SK-N-SH (cell line): Measurements from ENCODE around the gene KLHL26. TPM values are rescaled to one million over a fixed set of nuclear protein-coding genes. Genes with fewer than 3 reads are reported as not detected.

Experiments used
- CTCF ChIA-PET: fragments of 300-600, 350-600 bp; formaldehyde crosslinking; extraction: SDS; loops from one replicate; lab custom pipeline; 2021; lab: Yijun Ruan, JAX
- POLR2A ChIA-PET: fragments of 350-600 bp; sonication (Branson Sonifier 250); formaldehyde crosslinking; extraction: SDS; loops from one replicate; lab custom pipeline; 2020; ENCODE audit warnings: antibody characterized with exemption, inconsistent platforms; lab: Yijun Ruan, JAX
- DNase-seq: peaks from one replicate; pipeline ENCODE4 v3.0.0; 2012
- H2AFZ ChIP-seq: fragments of 200-600 bp; sonication (generic); 2 replicates; pipeline ENCODE4 v1.8.1; 2016; ENCODE audit warnings: antibody characterized with exemption, mild to moderate bottlenecking, low read depth
- H3F3A ChIP-seq: fragments of 200-600 bp; sonication (generic); replicated peaks from 2 replicates; pipeline ENCODE3; 2016; ENCODE audit warnings: antibody characterized with exemption, mild to moderate bottlenecking; ENCODE audit not compliant: insufficient read depth
- H3K27ac ChIP-seq, 2 experiments: fragments of 200-500 bp in 1 of 2; fragments of 200-600 bp in 1 of 2; sonication (Bioruptor generic) in 1 of 2; sonication (generic), shearing (Covaris generic) in 1 of 2; 2 replicates each; pipeline versions ENCODE4 v1.5.1 to v1.6.1; 2014 to 2016; ENCODE audit warnings: low read depth in 2 of 2, inconsistent platforms in 1 of 2, low read length in 1 of 2, mild to moderate bottlenecking in 1 of 2, mixed read lengths in 1 of 2
- H3K27me3 ChIP-seq: fragments of 200-600 bp; sonication (generic), shearing (Covaris generic); 2 replicates; pipeline ENCODE4 v1.6.1; 2016; ENCODE audit warnings: mixed run types; ENCODE audit not compliant: insufficient read depth
- H3K36me3 ChIP-seq, 2 experiments: fragments of 200-500 bp in 1 of 2; fragments of 200-600 bp in 1 of 2; sonication (Bioruptor generic) in 1 of 2; sonication (generic) in 1 of 2; replicated peaks in 1 of 2; 2 replicates each; pipeline versions ENCODE3 to v1.5.1; 2014 to 2016; ENCODE audit warnings: low read length in 1 of 2, mild to moderate bottlenecking in 1 of 2; ENCODE audit not compliant: insufficient read depth in 2 of 2, control insufficient read depth in 1 of 2
- H3K4me1 ChIP-seq, 2 experiments: fragments of 200-500 bp in 1 of 2; fragments of 200-600 bp in 1 of 2; sonication (Bioruptor generic) in 1 of 2; sonication (generic), shearing (Covaris generic) in 1 of 2; 2 replicates each; pipeline versions ENCODE4 v1.5.1 to v1.6.1; 2014 to 2016; ENCODE audit warnings: low read depth in 1 of 2, low read length in 1 of 2, mixed run types in 1 of 2; ENCODE audit not compliant: insufficient read depth in 2 of 2, control insufficient read depth in 1 of 2
- H3K4me2 ChIP-seq: fragments of 200-600 bp; sonication (generic), shearing (Covaris generic); 2 replicates; pipeline ENCODE4 v1.6.1; 2017; ENCODE audit warnings: mixed run types
- H3K4me3 ChIP-seq, 2 experiments: fragments of 200-500 bp in 1 of 2; fragments of 200-600 bp in 1 of 2; sonication (Bioruptor generic) in 1 of 2; sonication (generic), shearing (Covaris generic) in 1 of 2; 2 replicates each; pipeline versions ENCODE4 v1.5.1 to v1.8.1; 2014 to 2016; ENCODE audit warnings: low read depth in 2 of 2, inconsistent platforms in 1 of 2, low read length in 1 of 2, mild to moderate bottlenecking in 1 of 2, mixed read lengths in 1 of 2, moderate library complexity in 1 of 2
- H3K79me2 ChIP-seq: fragments of 200-600 bp; sonication (generic); 2 replicates; pipeline ENCODE4 v1.8.1; 2017; ENCODE audit warnings: mild to moderate bottlenecking; ENCODE audit not compliant: insufficient read depth
- H3K9ac ChIP-seq: fragments of 200-600 bp; sonication (generic); 2 replicates; pipeline ENCODE4 v1.6.1; 2017; ENCODE audit warnings: mixed run types
- H3K9me2 ChIP-seq: fragments of 200-600 bp; sonication (generic); 2 replicates; pipeline ENCODE4 v1.6.1; 2017; ENCODE audit warnings: mixed run types
- H3K9me3 ChIP-seq: fragments of 200-600 bp; sonication (generic); 2 replicates; pipeline ENCODE4 v1.6.1; 2017; ENCODE audit warnings: mixed run types, mild to moderate bottlenecking, moderate library complexity
- H4K20me1 ChIP-seq: fragments of 200-600 bp; sonication (generic); 2 replicates; pipeline ENCODE4 v1.6.1; 2017; ENCODE audit warnings: mild to moderate bottlenecking, mixed run types; ENCODE audit not compliant: insufficient read depth
- CHD2 ChIP-seq: fragments of 150-350 bp; IDR thresholded peaks from 2 replicates; pipeline ENCODE4 v1.6.1; 2018; ENCODE audit warnings: low read length; ENCODE audit not compliant: partially characterized antibody
- EZH2phosphoT487 ChIP-seq: fragments of 200-600 bp; sonication (generic); IDR thresholded peaks from 2 replicates; pipeline ENCODE4 v1.6.1; 2017; ENCODE audit warnings: low read depth, mixed run types, mild to moderate bottlenecking, antibody characterized with exemption, moderate library complexity, borderline replicate concordance
- FOXJ3 ChIP-seq: sonication (generic); formaldehyde crosslinking; IDR thresholded peaks from 2 replicates; pipeline ENCODE4 v1.5.1; 2020; ENCODE audit warnings: mild to moderate bottlenecking, missing genetic modification reagents
- FOXM1 ChIP-seq: IDR thresholded peaks from 2 replicates; pipeline ENCODE4 v1.4.0; 2012; ENCODE audit warnings: low read depth, mild to moderate bottlenecking
- IRF3 ChIP-seq: fragments of 150-350 bp; IDR thresholded peaks from 2 replicates; pipeline ENCODE4 v1.6.1; 2016; ENCODE audit warnings: mild to moderate bottlenecking, low read depth, low read length
- JUND ChIP-seq: IDR thresholded peaks from 2 replicates; pipeline ENCODE4 v1.4.0; 2012
- MXI1 ChIP-seq: IDR thresholded peaks from 2 replicates; pipeline ENCODE4 v1.6.1; 2012; ENCODE audit warnings: mild to moderate bottlenecking, low read depth, low read length, improper control_type of control experiment
- NRF1 ChIP-seq: IDR thresholded peaks from 2 replicates; pipeline ENCODE4 v1.6.1; 2012; ENCODE audit warnings: low read depth, mild to moderate bottlenecking, low read length
- PBX3 ChIP-seq: IDR thresholded peaks from 2 replicates; pipeline ENCODE4; 2012
- RCOR1 ChIP-seq: fragments of 150-350 bp; IDR thresholded peaks from 2 replicates; pipeline ENCODE4 v1.6.1; 2017; ENCODE audit warnings: antibody characterized with exemption, low read length
- RFX5 ChIP-seq: IDR thresholded peaks from 2 replicates; pipeline ENCODE4 v1.6.1; 2012; ENCODE audit warnings: mild to moderate bottlenecking, improper control_type of control experiment, low read length
- RXRA ChIP-seq: IDR thresholded peaks from 2 replicates; pipeline ENCODE4 v1.4.0; 2012; ENCODE audit warnings: low read depth, mild to moderate bottlenecking, borderline replicate concordance
- SIN3A ChIP-seq: IDR thresholded peaks from 2 replicates; pipeline ENCODE4 v1.6.1; 2012; ENCODE audit warnings: low read depth, mild to moderate bottlenecking, low read length, moderate library complexity, borderline replicate concordance
- TEAD4 ChIP-seq: IDR thresholded peaks from 2 replicates; pipeline ENCODE4 v1.4.0; 2012; ENCODE audit warnings: mild to moderate bottlenecking, borderline replicate concordance; ENCODE audit not compliant: insufficient read depth
- YY1 ChIP-seq: IDR thresholded peaks from 2 replicates; pipeline ENCODE4 v1.4.0; 2012; ENCODE audit warnings: low read depth, mild to moderate bottlenecking
- WGBS: methylation state at CpG from one replicate; pipeline ENCODE4 v1.1.6; 2017; ENCODE audit warnings: low lambda C conversion rate; 5-methylcytosine and 5-hydroxymethylcytosine counted together
- polyA plus RNA-seq, 3 experiments: library from polyadenylated mRNA; depleted of rRNA; stranded (reverse); fragments of >200 nt; gene quantifications; 2 replicates each; pipeline ENCODE4 v1.2.3, GENCODE V29; 2012

KLHL26 gene
- polyA plus RNA-seq, 1 of the 3 experiments (the other 2 are of a cell fraction): 4.6 TPM

GRCh38 chr19:18655173-18655844 lies 18.5 kb downstream of the KLHL26 start (continued):
- TF ChIP-seq RFX5: no peak
- no peak for TF ChIP-seq MXI1
- TF ChIP-seq JUND: no peak
- TF ChIP-seq TEAD4: no peak
- no peak for TF ChIP-seq RXRA
- no peak for TF ChIP-seq RCOR1

GRCh38 chr19:18656337-18657086 lies 19.7 kb downstream of the KLHL26 start:
- no peaks in the 10 kb centered on the region for H3K36me3 ChIP-seq
- no peaks in the 10 kb centered on the region for H3K9me3 ChIP-seq
- H3K9ac ChIP-seq: no peak overlapping the region
- WGBS: 91% methylated on average over 10 of the region's 19 CpGs
- no peak for DNase-seq
- 0 out of 2 replicates have a peak, but pooled peaks cover 3% of the 10 kb centered on the region for H3K79me2 ChIP-seq
- CTCF ChIA-PET: no interaction called here
- no peak overlapping the region for H3K4me3 ChIP-seq
- H4K20me1 ChIP-seq: no peaks in the 10 kb centered on the region
- peaks cover 13 to 27% of the 10 kb centered on the region in 2 experiments; a peak in 3 of 4 replicates for H3K4me1 ChIP-seq
- H3K27ac ChIP-seq: no peak overlapping the region
- POLR2A ChIA-PET: no interaction called here
- peaks cover 30% of the 10 kb centered on the region for H3F3A ChIP-seq
- no peak overlapping the region for H3K4me2 ChIP-seq
- H3K9me2 ChIP-seq: no peaks in the 10 kb centered on the region
- no peak for TF ChIP-seq FOXM1
- TF ChIP-seq IRF3: no peak
- no peak for TF ChIP-seq PBX3
- TF ChIP-seq YY1: no peak
- no peak for TF ChIP-seq EZH2phosphoT487
- no peak for TF ChIP-seq RFX5
- TF ChIP-seq NRF1: no peak
- TF ChIP-seq JUND: no peak
- no peak for TF ChIP-seq MXI1
- TF ChIP-seq FOXJ3: no peak
- TF ChIP-seq CHD2: no peak
- TF ChIP-seq SIN3A: no peak
- TF ChIP-seq TEAD4: no peak
- no peaks in the 10 kb centered on the region for H3K27me3 ChIP-seq
- H2AFZ ChIP-seq: no peak overlapping the region
